ENCODE results near the gene NPAS4.

DNA sequence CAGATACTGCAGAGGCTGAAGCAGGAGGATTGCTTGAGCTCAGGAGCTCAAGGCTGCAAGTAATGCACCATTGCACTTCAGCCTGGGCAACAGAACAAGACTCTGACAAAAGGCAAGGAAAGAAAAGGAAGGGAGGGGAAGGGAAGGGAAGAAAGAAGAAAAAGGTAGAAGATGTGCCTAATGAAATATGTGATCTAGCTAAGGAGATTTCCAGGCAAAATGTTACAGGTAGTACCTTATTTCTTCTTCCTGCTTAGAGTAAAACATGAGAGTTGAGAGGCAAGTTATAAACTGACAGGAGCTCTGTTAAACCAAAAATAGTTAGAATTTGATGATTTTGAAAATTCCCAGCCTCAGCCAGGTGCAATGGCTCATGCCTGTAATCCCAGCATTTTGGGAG is 41.2 kb downstream of the NPAS4 start:
- TF ChIP-seq, protein P1, sequence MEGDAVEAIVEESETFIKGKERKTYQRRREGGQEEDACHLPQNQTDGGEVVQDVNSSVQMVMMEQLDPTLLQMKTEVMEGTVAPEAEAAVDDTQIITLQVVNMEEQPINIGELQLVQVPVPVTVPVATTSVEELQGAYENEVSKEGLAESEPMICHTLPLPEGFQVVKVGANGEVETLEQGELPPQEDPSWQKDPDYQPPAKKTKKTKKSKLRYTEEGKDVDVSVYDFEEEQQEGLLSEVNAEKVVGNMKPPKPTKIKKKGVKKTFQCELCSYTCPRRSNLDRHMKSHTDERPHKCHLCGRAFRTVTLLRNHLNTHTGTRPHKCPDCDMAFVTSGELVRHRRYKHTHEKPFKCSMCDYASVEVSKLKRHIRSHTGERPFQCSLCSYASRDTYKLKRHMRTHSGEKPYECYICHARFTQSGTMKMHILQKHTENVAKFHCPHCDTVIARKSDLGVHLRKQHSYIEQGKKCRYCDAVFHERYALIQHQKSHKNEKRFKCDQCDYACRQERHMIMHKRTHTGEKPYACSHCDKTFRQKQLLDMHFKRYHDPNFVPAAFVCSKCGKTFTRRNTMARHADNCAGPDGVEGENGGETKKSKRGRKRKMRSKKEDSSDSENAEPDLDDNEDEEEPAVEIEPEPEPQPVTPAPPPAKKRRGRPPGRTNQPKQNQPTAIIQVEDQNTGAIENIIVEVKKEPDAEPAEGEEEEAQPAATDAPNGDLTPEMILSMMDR (optimal IDR thresholded peaks at IDR 0.05 in 1 of 3, IDR thresholded peaks at IDR 0.05 in 1 of 3, conservative IDR thresholded peaks at IDR 0.05 in 1 of 3; ENCODE audit: extremely low read depth in 1 of 3, insufficient read depth in 2 of 3, low read length in 3 of 3): no peak
- TF ChIP-seq EZH2 (IDR thresholded peaks at IDR 0.05; ENCODE audit: low read length): no peak
